ENCODE measurements around the gene FHIT. TPM values are rescaled to one million over a fixed set of nuclear protein-coding genes. Genes with fewer than 3 reads are reported as not detected.
"Not testable (repeated sequence)": the region's sequence is repeated elsewhere in the genome, so short reads cannot be mapped to it uniquely, and the experiment has no call there.

FHIT gene
- total RNA-seq, 2 donors from 2014 or later = 2.9 to 12.2 TPM

GRCh38 chr3:61202086-61202485, 49.2 kb downstream of the FHIT start:
- Mint-ChIP-seq H3K4me3 (no peak overlapping the region), H3K36me3 (ENCODE audit: low read depth) (no peaks in the 10 kb centered on the region), H3K27me3 (no peaks in the 10 kb centered on the region), H3K4me1 (no peaks in the 10 kb centered on the region), H3K9me3 (no peaks in the 10 kb centered on the region), H3K27ac (no peak overlapping the region)
- ATAC-seq (replicated peaks) = no peak

DNA sequence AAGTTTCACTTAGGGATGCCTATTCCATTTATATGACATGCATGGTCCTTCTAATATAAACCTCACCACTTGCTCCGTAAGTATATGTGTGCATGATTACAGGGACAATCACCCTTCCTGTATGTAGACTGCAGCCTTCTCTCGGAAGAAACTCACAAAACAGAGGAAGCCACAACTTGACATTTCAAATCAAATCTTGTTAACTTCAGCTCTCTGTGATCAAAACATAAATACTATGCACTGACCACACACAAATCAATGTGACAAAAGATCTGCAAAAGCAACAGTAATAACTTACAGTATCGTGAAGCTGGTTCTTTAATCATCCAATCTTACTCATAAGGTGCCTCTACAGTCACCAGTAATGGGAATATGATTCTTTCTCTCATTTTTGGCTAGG, 50.2 kb downstream of the FHIT start:
- Mint-ChIP-seq H3K27ac (no peak overlapping the region), H3K9me3 (no peaks in the 10 kb centered on the region), H3K4me3 (no peak overlapping the region), H3K36me3 (ENCODE audit: low read depth) (no peaks in the 10 kb centered on the region), H3K27me3 (no peaks in the 10 kb centered on the region), H3K4me1 (no peaks in the 10 kb centered on the region)
- no peak for ATAC-seq (replicated peaks)

GRCh38 chr3:61200270-61200669, 51.0 kb downstream of the FHIT start:
- Mint-ChIP-seq H3K36me3 (ENCODE audit: low read depth) (no peaks in the 10 kb centered on the region), H3K27me3 (no peaks in the 10 kb centered on the region), H3K27ac (no peak overlapping the region), H3K4me3 (no peak overlapping the region), H3K4me1 (no peaks in the 10 kb centered on the region), H3K9me3 (no peaks in the 10 kb centered on the region)
- no peak for ATAC-seq (replicated peaks)

DNA sequence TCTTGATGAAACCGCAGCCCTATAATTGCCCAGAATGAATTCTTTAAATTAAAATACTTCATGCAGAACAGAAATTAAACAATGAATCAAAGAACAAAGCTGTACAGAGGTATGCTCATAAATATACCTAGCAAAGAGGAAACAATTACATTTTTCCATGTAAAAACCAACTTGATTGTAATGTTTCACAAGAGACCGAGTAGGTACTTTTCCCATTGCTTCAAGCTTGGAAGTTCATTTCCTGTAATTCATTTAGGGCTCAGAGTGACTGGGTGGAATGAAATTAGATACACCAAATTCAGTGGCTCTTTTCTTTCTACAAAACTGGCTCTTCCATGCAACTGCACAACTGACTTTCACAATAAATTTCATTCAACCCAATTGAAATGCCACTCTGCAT, 51.4 kb downstream of the FHIT start:
- ATAC-seq (replicated peaks) = no peak
- no peak overlapping the region for H3K4me3 Mint-ChIP-seq
- H3K9me3 Mint-ChIP-seq = no peaks in the 10 kb centered on the region
- H3K27ac Mint-ChIP-seq = no peak overlapping the region
- H3K4me1 Mint-ChIP-seq = no peaks in the 10 kb centered on the region
- H3K27me3 Mint-ChIP-seq = no peaks in the 10 kb centered on the region
- H3K36me3 Mint-ChIP-seq (ENCODE audit: low read depth) = no peaks in the 10 kb centered on the region

DNA sequence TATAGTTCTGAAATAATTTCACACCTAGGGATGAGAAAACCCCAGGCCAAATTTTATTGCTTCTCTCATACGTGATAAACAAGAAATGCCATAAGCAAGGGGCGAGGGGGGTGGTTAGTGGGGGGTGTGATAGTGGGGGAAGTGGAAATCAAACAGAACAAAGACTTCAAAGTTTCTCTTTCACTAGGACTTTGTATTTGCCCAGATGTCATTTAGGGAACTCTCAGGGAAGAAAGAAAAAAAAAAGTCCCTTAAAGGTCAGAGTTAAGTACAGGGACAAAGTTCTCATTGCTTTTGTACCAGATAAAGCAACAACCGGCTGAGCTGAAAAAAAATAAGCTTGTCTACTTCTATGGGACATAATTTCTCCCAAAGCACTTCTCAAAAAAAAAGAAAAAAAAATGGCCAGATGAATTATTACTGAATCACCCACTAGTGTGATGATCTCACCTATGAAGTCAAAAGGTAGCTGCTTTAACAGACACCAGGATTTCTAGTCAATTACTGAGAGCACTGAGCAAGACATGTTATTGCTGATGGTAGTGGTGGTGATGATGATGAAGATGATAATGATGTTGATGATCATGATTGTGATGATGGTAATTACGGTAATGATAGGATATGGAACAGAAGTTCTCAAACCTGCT, 56.2 kb downstream of the FHIT start:
- H3K9me3 Mint-ChIP-seq = no peaks in the 10 kb centered on the region
- no peak for ATAC-seq (replicated peaks)
- no peaks in the 10 kb centered on the region for H3K4me1 Mint-ChIP-seq

DNA sequence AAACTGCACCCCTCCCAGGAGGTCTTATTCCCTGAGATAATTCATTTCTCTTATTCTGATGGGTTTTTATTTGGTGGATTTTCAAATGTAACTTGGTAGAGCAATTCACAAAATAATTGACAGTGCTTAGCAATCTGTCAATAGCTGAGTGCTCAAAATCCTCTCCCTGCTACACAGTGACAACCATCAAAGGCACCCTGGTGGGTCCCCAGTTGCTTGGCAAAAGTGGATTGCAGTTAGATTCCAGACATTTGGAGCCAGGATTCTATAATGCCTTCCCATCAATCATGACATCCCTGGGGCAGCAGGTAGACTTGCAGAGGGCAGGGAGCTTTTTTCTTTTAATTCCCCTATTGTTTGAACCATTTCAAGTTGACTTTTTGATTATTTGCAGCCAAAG, 59.0 kb downstream of the FHIT start:
- H3K4me1 Mint-ChIP-seq = no peaks in the 10 kb centered on the region
- H3K27me3 Mint-ChIP-seq = peaks cover 3% of the 10 kb centered on the region
- H3K4me3 Mint-ChIP-seq = no peak overlapping the region
- no peak overlapping the region for H3K27ac Mint-ChIP-seq
- no peaks in the 10 kb centered on the region for H3K36me3 Mint-ChIP-seq (ENCODE audit: low read depth)
- H3K9me3 Mint-ChIP-seq = peaks cover 4% of the 10 kb centered on the region
- ATAC-seq (replicated peaks) = no peak

More for the DNA sequence above, 56.2 kb downstream of the FHIT start:
- no peaks in the 10 kb centered on the region for H3K27me3 Mint-ChIP-seq
- no peaks in the 10 kb centered on the region for H3K36me3 Mint-ChIP-seq (ENCODE audit: low read depth)
- H3K27ac Mint-ChIP-seq = no peak overlapping the region
- H3K4me3 Mint-ChIP-seq = no peak overlapping the region

DNA sequence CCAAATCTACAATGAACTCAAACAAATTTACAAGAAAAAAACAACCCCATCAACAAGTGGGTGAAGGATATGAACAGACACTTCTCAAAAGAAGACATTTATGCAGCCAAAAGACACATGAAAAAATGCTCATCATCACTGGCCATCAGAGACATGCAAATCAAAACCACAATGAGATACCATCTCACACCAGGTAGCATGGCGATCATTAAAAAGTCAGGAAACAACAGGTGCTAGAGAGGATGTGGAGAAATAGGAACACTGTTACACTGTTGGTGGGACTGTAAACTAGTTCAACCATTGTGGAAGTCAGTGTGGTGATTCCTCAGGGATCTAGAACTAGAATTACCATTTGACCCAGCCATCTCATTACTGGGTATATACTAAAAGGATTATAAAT, 61.0 kb downstream of the FHIT start:
- not testable (repeated sequence) for H3K36me3 Mint-ChIP-seq (ENCODE audit: low read depth); ATAC-seq (replicated peaks); H3K27ac Mint-ChIP-seq; H3K27me3 Mint-ChIP-seq; H3K4me1 Mint-ChIP-seq; H3K4me3 Mint-ChIP-seq; H3K9me3 Mint-ChIP-seq

- no peak for ATAC-seq (replicated peaks)
- peaks cover 4% of the 10 kb centered on the region for H3K9me3 Mint-ChIP-seq
- no peak overlapping the region for H3K27ac Mint-ChIP-seq
Measured at GRCh38 chr3:61186030-61186429, 65.2 kb downstream of the FHIT start.

GRCh38 chr3:61184956-61185355, 66.3 kb downstream of the FHIT start:
- no peak for ATAC-seq (replicated peaks)
- H3K36me3 Mint-ChIP-seq (ENCODE audit: low read depth) = no peaks in the 10 kb centered on the region
- peaks cover 6% of the 10 kb centered on the region for H3K4me1 Mint-ChIP-seq
- H3K4me3 Mint-ChIP-seq = no peak overlapping the region
- peaks cover 3% of the 10 kb centered on the region for H3K27me3 Mint-ChIP-seq
- no peak overlapping the region for H3K27ac Mint-ChIP-seq
- peaks cover 4% of the 10 kb centered on the region for H3K9me3 Mint-ChIP-seq

More at GRCh38 chr3:61186030-61186429, 65.2 kb downstream of the FHIT start:
- Mint-ChIP-seq H3K4me1 (peaks cover 6% of the 10 kb centered on the region), H3K27me3 (peaks cover 3% of the 10 kb centered on the region), H3K36me3 (ENCODE audit: low read depth) (no peaks in the 10 kb centered on the region), H3K4me3 (no peak overlapping the region)

- peaks cover 6% of the 10 kb centered on the region for H3K4me1 Mint-ChIP-seq
- peaks cover 1% of the 10 kb centered on the region for H3K9me3 Mint-ChIP-seq
- no peaks in the 10 kb centered on the region for H3K36me3 Mint-ChIP-seq (ENCODE audit: low read depth)
- H3K4me3 Mint-ChIP-seq = no peak overlapping the region
- no peak overlapping the region for H3K27ac Mint-ChIP-seq
- peak; percentile 38 for ATAC-seq (replicated peaks)
- H3K27me3 Mint-ChIP-seq = peaks cover under 1% of the 10 kb centered on the region
Measured at GRCh38 chr3:61182662-61183061, 68.6 kb downstream of the FHIT start.

GRCh38 chr3:61181874-61182273, 69.4 kb downstream of the FHIT start:
- H3K36me3 Mint-ChIP-seq (ENCODE audit: low read depth) = no peaks in the 10 kb centered on the region
- no peaks in the 10 kb centered on the region for H3K9me3 Mint-ChIP-seq

DNA sequence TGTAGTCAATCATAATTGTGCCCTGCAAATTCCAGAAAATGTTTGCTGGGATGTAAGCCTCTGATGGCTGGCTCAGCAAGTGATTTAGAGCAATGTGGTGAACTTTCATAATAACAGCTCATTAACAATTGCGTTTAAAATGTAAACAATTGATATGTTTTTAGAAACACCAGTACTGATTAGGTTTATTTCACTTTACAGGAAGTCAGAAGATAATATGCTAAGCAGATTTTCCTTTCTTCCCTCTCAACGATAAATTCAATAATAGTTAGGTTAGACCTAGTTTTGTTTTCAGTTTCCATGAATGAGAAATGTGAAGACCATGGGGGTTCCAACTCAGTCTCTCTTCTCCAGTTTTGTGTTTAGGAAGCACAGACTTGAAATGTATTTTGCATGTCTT, 71.0 kb downstream of the FHIT start:
- Mint-ChIP-seq H3K4me3 (no peak overlapping the region), H3K27me3 (no peaks in the 10 kb centered on the region), H3K36me3 (ENCODE audit: low read depth) (no peaks in the 10 kb centered on the region), H3K27ac (no peak overlapping the region), H3K9me3 (no peaks in the 10 kb centered on the region), H3K4me1 (peaks cover 6% of the 10 kb centered on the region)
- no peak for ATAC-seq (replicated peaks)

More at GRCh38 chr3:61181874-61182273, 69.4 kb downstream of the FHIT start:
- no peaks in the 10 kb centered on the region for H3K27me3 Mint-ChIP-seq
- peaks cover 6% of the 10 kb centered on the region for H3K4me1 Mint-ChIP-seq
- no peak overlapping the region for H3K4me3 Mint-ChIP-seq
- no peak overlapping the region for H3K27ac Mint-ChIP-seq
- peak; percentile 87 for ATAC-seq (replicated peaks)

DNA sequence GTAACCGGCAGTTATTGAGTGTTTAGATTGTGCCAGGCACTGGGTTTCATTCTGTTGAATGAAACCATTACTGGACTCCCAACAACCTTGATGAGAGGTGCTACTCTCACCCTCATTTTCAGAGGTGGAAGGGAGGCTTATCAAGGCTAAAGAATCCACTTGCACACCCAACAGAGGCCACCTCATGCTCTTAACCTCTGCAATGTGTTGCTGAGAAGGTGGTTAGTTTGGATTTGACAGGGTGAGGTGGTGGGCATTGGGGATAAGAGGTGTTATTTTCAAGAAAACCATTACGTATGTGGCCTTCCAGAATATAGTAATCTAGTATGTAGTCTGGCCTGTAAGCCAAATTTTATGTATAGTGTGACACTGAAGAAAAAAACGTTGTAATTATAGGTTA, 73.1 kb downstream of the FHIT start:
- no peaks in the 10 kb centered on the region for H3K9me3 Mint-ChIP-seq
- no peaks in the 10 kb centered on the region for H3K36me3 Mint-ChIP-seq (ENCODE audit: low read depth)
- no peak overlapping the region for H3K27ac Mint-ChIP-seq
- ATAC-seq (replicated peaks) = no peak
- H3K4me1 Mint-ChIP-seq = peaks cover 4% of the 10 kb centered on the region
- no peaks in the 10 kb centered on the region for H3K27me3 Mint-ChIP-seq
- H3K4me3 Mint-ChIP-seq = no peak overlapping the region

DNA sequence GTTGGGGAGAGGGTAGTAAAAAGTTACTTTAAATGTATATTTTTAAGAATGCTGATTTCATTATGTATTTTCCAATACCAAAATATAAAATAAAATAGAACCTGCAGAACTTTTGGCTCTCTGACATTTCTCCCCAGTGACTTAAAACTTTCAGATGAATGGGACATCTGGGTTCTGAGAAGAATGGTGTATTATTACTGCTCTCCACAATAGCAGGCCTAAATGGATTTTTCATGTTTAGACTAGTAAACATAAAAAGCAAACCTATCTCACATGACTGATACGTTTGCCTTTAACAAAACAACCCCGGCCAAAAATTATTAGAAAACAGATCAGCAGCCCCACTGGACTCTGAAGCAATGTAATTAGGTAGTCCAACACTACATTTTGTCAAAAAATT, 73.8 kb downstream of the FHIT start:
- Mint-ChIP-seq H3K27ac (no peak overlapping the region), H3K4me3 (no peak overlapping the region), H3K4me1 (no peaks in the 10 kb centered on the region), H3K9me3 (no peaks in the 10 kb centered on the region), H3K27me3 (no peaks in the 10 kb centered on the region), H3K36me3 (ENCODE audit: low read depth) (no peaks in the 10 kb centered on the region)
- no peak for ATAC-seq (replicated peaks)

GRCh38 chr3:61173676-61174075, 77.6 kb downstream of the FHIT start:
- H3K27me3 Mint-ChIP-seq = no peaks in the 10 kb centered on the region
- ATAC-seq (replicated peaks) = no peak

DNA sequence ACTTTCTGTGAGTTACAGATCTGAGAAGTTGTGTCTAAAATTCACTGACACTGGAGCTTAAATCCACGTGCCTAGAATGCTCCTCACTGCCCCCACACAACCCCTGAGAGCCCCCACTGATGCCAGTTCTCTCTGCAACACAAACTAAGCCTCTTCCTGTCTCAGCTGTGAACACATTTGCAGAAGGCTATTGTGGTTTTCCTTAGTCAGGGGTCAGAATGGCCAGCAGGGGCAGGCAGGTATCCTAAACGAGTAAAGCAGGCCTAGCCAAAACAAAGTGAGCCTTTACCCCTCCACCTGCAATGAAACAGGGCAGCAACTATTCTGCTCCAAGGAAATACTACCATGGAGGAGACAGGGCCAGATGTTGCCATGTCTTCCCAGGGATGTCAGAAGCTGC, 78.6 kb downstream of the FHIT start:
- no peak overlapping the region for H3K4me3 Mint-ChIP-seq
- no peaks in the 10 kb centered on the region for H3K36me3 Mint-ChIP-seq (ENCODE audit: low read depth)
- H3K4me1 Mint-ChIP-seq = no peaks in the 10 kb centered on the region
- H3K9me3 Mint-ChIP-seq = no peaks in the 10 kb centered on the region
- ATAC-seq (replicated peaks) = no peak
- H3K27me3 Mint-ChIP-seq = no peaks in the 10 kb centered on the region
- H3K27ac Mint-ChIP-seq = no peak overlapping the region

More at GRCh38 chr3:61173676-61174075, 77.6 kb downstream of the FHIT start:
- Mint-ChIP-seq H3K9me3 (no peaks in the 10 kb centered on the region), H3K36me3 (ENCODE audit: low read depth) (no peaks in the 10 kb centered on the region), H3K27ac (no peak overlapping the region), H3K4me3 (no peak overlapping the region), H3K4me1 (no peaks in the 10 kb centered on the region)
